PC-9 (cell line): ENCODE measurements around the gene ARHGEF1.

Experiments used
- EZH2 ChIP-seq: fragments of 200-600 bp; sonication (generic); IDR thresholded peaks from 2 replicates; pipeline ENCODE4 v1.8.0; 2017; ENCODE audit warnings: antibody characterized with exemption, low read depth
- TF ChIP-seq, protein P1 (sequence below): fragments of 200-600 bp; sonication (generic); conservative IDR thresholded peaks from 2 replicates; pipeline ENCODE4 v1.6.1; 2017; ENCODE audit warnings: mixed run types, antibody characterized with exemption, mild to moderate bottlenecking, moderate library complexity

- TF ChIP-seq, protein P1, sequence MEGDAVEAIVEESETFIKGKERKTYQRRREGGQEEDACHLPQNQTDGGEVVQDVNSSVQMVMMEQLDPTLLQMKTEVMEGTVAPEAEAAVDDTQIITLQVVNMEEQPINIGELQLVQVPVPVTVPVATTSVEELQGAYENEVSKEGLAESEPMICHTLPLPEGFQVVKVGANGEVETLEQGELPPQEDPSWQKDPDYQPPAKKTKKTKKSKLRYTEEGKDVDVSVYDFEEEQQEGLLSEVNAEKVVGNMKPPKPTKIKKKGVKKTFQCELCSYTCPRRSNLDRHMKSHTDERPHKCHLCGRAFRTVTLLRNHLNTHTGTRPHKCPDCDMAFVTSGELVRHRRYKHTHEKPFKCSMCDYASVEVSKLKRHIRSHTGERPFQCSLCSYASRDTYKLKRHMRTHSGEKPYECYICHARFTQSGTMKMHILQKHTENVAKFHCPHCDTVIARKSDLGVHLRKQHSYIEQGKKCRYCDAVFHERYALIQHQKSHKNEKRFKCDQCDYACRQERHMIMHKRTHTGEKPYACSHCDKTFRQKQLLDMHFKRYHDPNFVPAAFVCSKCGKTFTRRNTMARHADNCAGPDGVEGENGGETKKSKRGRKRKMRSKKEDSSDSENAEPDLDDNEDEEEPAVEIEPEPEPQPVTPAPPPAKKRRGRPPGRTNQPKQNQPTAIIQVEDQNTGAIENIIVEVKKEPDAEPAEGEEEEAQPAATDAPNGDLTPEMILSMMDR: no peak
- TF ChIP-seq EZH2: no peak
Measured at GRCh38 chr19:41837981-41838708, 44.8 kb upstream of the ARHGEF1 start.
